Measurements from ENCODE around the gene NFIX.

Gene NFIX

GRCh38 chr19:13091400-13092157 is 96.3 kb downstream of the NFIX start:
- H3K27me3 ChIP-seq (ENCODE audit: control insufficient read depth, insufficient read depth, low read length): no peaks in the 10 kb centered on the region
- no peak overlapping the region for H3K9ac ChIP-seq (ENCODE audit: low read length)

GRCh38 chr19:13092158-13092543 is 96.9 kb downstream of the NFIX start:
- Histone ChIP-seq H3K4me3 (ENCODE audit: low read length) (no peak overlapping the region), H3K27me3 (ENCODE audit: control insufficient read depth, insufficient read depth, low read length) (no peaks in the 10 kb centered on the region), H3K4me1 (ENCODE audit: control insufficient read depth, insufficient read depth, low read length) (peaks cover 30% of the 10 kb centered on the region), H3K36me3 (ENCODE audit: control insufficient read depth, insufficient read depth, low read length) (peaks cover 7% of the 10 kb centered on the region), H3K9ac (ENCODE audit: low read length) (no peak overlapping the region), H3K27ac (ENCODE audit: low read depth, low read length) (peak overlapping the region; percentile 88)

More at GRCh38 chr19:13091400-13092157, 96.3 kb downstream of the NFIX start:
- peaks cover 30% of the 10 kb centered on the region for H3K4me1 ChIP-seq (ENCODE audit: control insufficient read depth, insufficient read depth, low read length)
- H3K36me3 ChIP-seq (ENCODE audit: control insufficient read depth, insufficient read depth, low read length): peaks cover 12% of the 10 kb centered on the region
- peak overlapping the region; percentile 88 for H3K27ac ChIP-seq (ENCODE audit: low read depth, low read length)
- H3K4me3 ChIP-seq (ENCODE audit: low read length): peak overlapping the region; percentile 46

- Histone ChIP-seq H3K4me1 (ENCODE audit: control insufficient read depth, insufficient read depth, low read length) (peaks cover 30% of the 10 kb centered on the region), H3K27ac (ENCODE audit: low read depth, low read length) (peak overlapping the region; percentile 88), H3K36me3 (ENCODE audit: control insufficient read depth, insufficient read depth, low read length) (peaks cover 3% of the 10 kb centered on the region), H3K27me3 (ENCODE audit: control insufficient read depth, insufficient read depth, low read length) (no peaks in the 10 kb centered on the region), H3K4me3 (ENCODE audit: low read length) (no peak overlapping the region), H3K9ac (ENCODE audit: low read length) (no peak overlapping the region)
Observed at GRCh38 chr19:13092606-13093235, 97.4 kb downstream of the NFIX start.

GRCh38 chr19:13093407-13094105 is 98.3 kb downstream of the NFIX start:
- Histone ChIP-seq H3K9ac (ENCODE audit: low read length) (no peak overlapping the region), H3K4me3 (ENCODE audit: low read length) (no peak overlapping the region), H3K27me3 (ENCODE audit: control insufficient read depth, insufficient read depth, low read length) (no peaks in the 10 kb centered on the region), H3K27ac (ENCODE audit: low read depth, low read length) (peak overlapping the region; percentile 60), H3K36me3 (ENCODE audit: control insufficient read depth, insufficient read depth, low read length) (peaks cover 3% of the 10 kb centered on the region), H3K4me1 (ENCODE audit: control insufficient read depth, insufficient read depth, low read length) (peaks cover 30% of the 10 kb centered on the region)

- H3K36me3 ChIP-seq (ENCODE audit: control insufficient read depth, insufficient read depth, low read length): peaks cover 3% of the 10 kb centered on the region
- H3K9ac ChIP-seq (ENCODE audit: low read length): no peak overlapping the region
- no peak overlapping the region for H3K4me3 ChIP-seq (ENCODE audit: low read length)
- H3K4me1 ChIP-seq (ENCODE audit: control insufficient read depth, insufficient read depth, low read length): peaks cover 30% of the 10 kb centered on the region
- no peaks in the 10 kb centered on the region for H3K27me3 ChIP-seq (ENCODE audit: control insufficient read depth, insufficient read depth, low read length)
- peak overlapping the region; percentile 28 for H3K27ac ChIP-seq (ENCODE audit: low read depth, low read length)
Observed at GRCh38 chr19:13094106-13094504, 98.8 kb downstream of the NFIX start.

- peaks cover 30% of the 10 kb centered on the region for H3K4me1 ChIP-seq (ENCODE audit: control insufficient read depth, insufficient read depth, low read length)
- H3K36me3 ChIP-seq (ENCODE audit: control insufficient read depth, insufficient read depth, low read length): peaks cover 3% of the 10 kb centered on the region
- H3K27ac ChIP-seq (ENCODE audit: low read depth, low read length): no peak overlapping the region
- H3K9ac ChIP-seq (ENCODE audit: low read length): no peak overlapping the region
- H3K4me3 ChIP-seq (ENCODE audit: low read length): no peak overlapping the region
- no peaks in the 10 kb centered on the region for H3K27me3 ChIP-seq (ENCODE audit: control insufficient read depth, insufficient read depth, low read length)
Observed at GRCh38 chr19:13094771-13095392, 99.6 kb downstream of the NFIX start.

- peaks cover 30% of the 10 kb centered on the region for H3K4me1 ChIP-seq (ENCODE audit: control insufficient read depth, insufficient read depth, low read length)
- H3K9ac ChIP-seq (ENCODE audit: low read length): no peak overlapping the region
- no peaks in the 10 kb centered on the region for H3K36me3 ChIP-seq (ENCODE audit: control insufficient read depth, insufficient read depth, low read length)
- H3K27me3 ChIP-seq (ENCODE audit: control insufficient read depth, insufficient read depth, low read length): no peaks in the 10 kb centered on the region
- H3K27ac ChIP-seq (ENCODE audit: low read depth, low read length): no peak overlapping the region
- no peak overlapping the region for H3K4me3 ChIP-seq (ENCODE audit: low read length)
Observed at GRCh38 chr19:13095393-13095784, 100.1 kb downstream of the NFIX start.

GRCh38 chr19:13095934-13096927 is 101.0 kb downstream of the NFIX start:
- H3K36me3 ChIP-seq (ENCODE audit: control insufficient read depth, insufficient read depth, low read length): no peaks in the 10 kb centered on the region
- no peaks in the 10 kb centered on the region for H3K27me3 ChIP-seq (ENCODE audit: control insufficient read depth, insufficient read depth, low read length)
- no peak overlapping the region for H3K9ac ChIP-seq (ENCODE audit: low read length)
- H3K27ac ChIP-seq (ENCODE audit: low read depth, low read length): peak overlapping the region; percentile 51
- peak overlapping the region; percentile 22 for H3K4me3 ChIP-seq (ENCODE audit: low read length)
- peaks cover 25% of the 10 kb centered on the region for H3K4me1 ChIP-seq (ENCODE audit: control insufficient read depth, insufficient read depth, low read length)

- Histone ChIP-seq H3K4me1 (ENCODE audit: control insufficient read depth, insufficient read depth, low read length) (peaks cover 18% of the 10 kb centered on the region), H3K4me3 (ENCODE audit: low read length) (no peak overlapping the region), H3K27me3 (ENCODE audit: control insufficient read depth, insufficient read depth, low read length) (no peaks in the 10 kb centered on the region), H3K36me3 (ENCODE audit: control insufficient read depth, insufficient read depth, low read length) (no peaks in the 10 kb centered on the region), H3K9ac (ENCODE audit: low read length) (no peak overlapping the region), H3K27ac (ENCODE audit: low read depth, low read length) (peak overlapping the region; percentile 55)
Observed at GRCh38 chr19:13097033-13097462, 101.8 kb downstream of the NFIX start.

- H3K4me3 ChIP-seq (ENCODE audit: low read length): no peak overlapping the region
- peak overlapping the region; percentile 87 for H3K27ac ChIP-seq (ENCODE audit: low read depth, low read length)
- H3K4me1 ChIP-seq (ENCODE audit: control insufficient read depth, insufficient read depth, low read length): peaks cover 18% of the 10 kb centered on the region
Observed at GRCh38 chr19:13097463-13098258, 102.4 kb downstream of the NFIX start.

More at GRCh38 chr19:13097463-13098258, 102.4 kb downstream of the NFIX start:
- H3K27me3 ChIP-seq (ENCODE audit: control insufficient read depth, insufficient read depth, low read length): no peaks in the 10 kb centered on the region
- no peak overlapping the region for H3K9ac ChIP-seq (ENCODE audit: low read length)
- H3K36me3 ChIP-seq (ENCODE audit: control insufficient read depth, insufficient read depth, low read length): no peaks in the 10 kb centered on the region
